GM12878 (cell line): ENCODE results near the gene NPB. TPM values are rescaled to one million over a fixed set of nuclear protein-coding genes. Genes with fewer than 3 reads are reported as not detected.

ENCODE experiments used
- EED ChIP-seq: sonication (generic); IDR thresholded peaks from 2 replicates; pipeline ENCODE4 v1.6.1; 2016; ENCODE audit warnings: antibody characterized with exemption, low read depth
- EP300 ChIP-seq, 2 experiments: fragments of 150-350 bp in 1 of 2; IDR thresholded peaks; 2 replicates each; pipeline ENCODE4 v1.6.1; 2011 to 2012; ENCODE audit warnings: low read depth in 2 of 2, low read length in 2 of 2, borderline replicate concordance in 1 of 2, improper control_type of control experiment in 1 of 2, inconsistent platforms in 1 of 2; ENCODE audit not compliant: control insufficient read depth in 1 of 2
- ETV6 ChIP-seq, 2 experiments: fragments of 450-650 bp in 1 of 2; IDR thresholded peaks in 1 of 2; conservative IDR thresholded peaks in 1 of 2; 2 replicates each; pipeline ENCODE4 v1.6.1; 2014; ENCODE audit warnings: antibody characterized with exemption in 1 of 2, borderline replicate concordance in 1 of 2, low read depth in 1 of 2, mild to moderate bottlenecking in 1 of 2, moderate library complexity in 1 of 2
- FOXK2 ChIP-seq: fragments of 450-650 bp; IDR thresholded peaks from 2 replicates; pipeline ENCODE4 v1.6.1; 2017; ENCODE audit warnings: mild to moderate bottlenecking, moderate library complexity
- HCFC1 ChIP-seq: fragments of 150-350 bp; IDR thresholded peaks from 2 replicates; pipeline ENCODE4 v1.6.1; 2014; ENCODE audit warnings: low read length
- HDGF ChIP-seq: fragments of 450-650 bp; IDR thresholded peaks from 2 replicates; pipeline ENCODE4 v1.6.1; 2016; ENCODE audit warnings: antibody characterized with exemption
- MTA3 ChIP-seq: IDR thresholded peaks from 2 replicates; pipeline ENCODE4 v1.6.1; 2012; ENCODE audit warnings: low read length, inconsistent platforms, borderline replicate concordance
- MYB ChIP-seq: fragments of 150-350 bp; IDR thresholded peaks from 2 replicates; pipeline ENCODE4 v1.6.1; 2014; ENCODE audit warnings: mild to moderate bottlenecking, low read depth, low read length, borderline replicate concordance
- NBN ChIP-seq: fragments of 450-650 bp; IDR thresholded peaks from 2 replicates; pipeline ENCODE4 v1.6.1; 2016
- NR2F1 ChIP-seq: fragments of 450-650 bp; conservative IDR thresholded peaks from 2 replicates; pipeline ENCODE4 v1.6.1; 2017; ENCODE audit warnings: mild to moderate bottlenecking
- NRF1 ChIP-seq: conservative IDR thresholded peaks from 2 replicates; pipeline ENCODE4 v1.6.1; 2011; ENCODE audit warnings: mild to moderate bottlenecking, low read depth, low read length, improper control_type of control experiment
- PML ChIP-seq: IDR thresholded peaks from 2 replicates; pipeline ENCODE4 v1.6.1; 2012; ENCODE audit warnings: low read length, inconsistent platforms
- POLR2A ChIP-seq: IDR thresholded peaks from 2 replicates; pipeline ENCODE4 v1.6.1; 2011; ENCODE audit warnings: low read depth, mild to moderate bottlenecking, low read length
- RAD21 ChIP-seq: IDR thresholded peaks from 2 replicates; pipeline ENCODE4 v1.6.1; 2011; ENCODE audit warnings: mild to moderate bottlenecking, low read depth, low read length, moderate library complexity; ENCODE audit not compliant: insufficient read depth
- RELA ChIP-seq: fragments of 450-650 bp; IDR thresholded peaks from 2 replicates; pipeline ENCODE4 v1.8.0; 2014; ENCODE audit warnings: borderline replicate concordance; ENCODE audit not compliant: partially characterized antibody
- REST ChIP-seq: IDR thresholded peaks from 2 replicates; pipeline ENCODE4 v1.6.1; 2012; ENCODE audit warnings: mild to moderate bottlenecking, low read depth, low read length
- YBX1 ChIP-seq: fragments of 450-650 bp; IDR thresholded peaks from 2 replicates; pipeline ENCODE4 v1.6.1; 2016; ENCODE audit warnings: antibody characterized with exemption
- ZBED1 ChIP-seq: IDR thresholded peaks from 2 replicates; pipeline ENCODE4 v1.6.1; 2016; ENCODE audit warnings: borderline replicate concordance
- polyA plus RNA-seq, 11 experiments: library from polyadenylated mRNA; depleted of rRNA in 4 of 11; unstranded in 6 of 11; stranded (reverse) in 5 of 11; fragments of >200 nt; fragmentation: Nextera tagmentation in 4 of 11; fragmentation: Illumina TruSeq in 1 of 11; extraction: Ambion mirVana in 4 of 11; extraction: Trizol in 1 of 11; gene quantifications; 1 replicate in 1 of 11; 2 replicates in 10 of 11; pipeline versions ENCODE4 v1.2.1 to v1.2.3, GENCODE V29; 2011 to 2016; ENCODE audit warnings: inconsistent platforms in 2 of 11, missing spikeins in 2 of 11, low read depth in 1 of 11
- total RNA-seq, 4 experiments: library from RNA; depleted of rRNA in 3 of 4; stranded (reverse); fragments of >200 nt in 3 of 4; fragmentation: Illumina TruSeq in 1 of 4; extraction: Trizol in 1 of 4; gene quantifications; 2 replicates each; pipeline versions ENCODE4 v1.2.1 to v1.2.3, GENCODE V29; 2013 to 2021
- TF ChIP-seq, protein P1 (sequence below): IDR thresholded peaks from 2 replicates; pipeline ENCODE4 v1.6.1; 2012; ENCODE audit warnings: low read depth, low read length, improper control_type of control experiment
- TF ChIP-seq, protein P2 (sequence below): IDR thresholded peaks from 2 replicates; pipeline ENCODE4 v1.6.1; 2012; ENCODE audit warnings: improper control_type of control experiment, low read depth, low read length; ENCODE audit not compliant: insufficient replicate concordance

Gene NPB
- total and polyA plus RNA-seq, 10 of the 15 experiments (the other 5 are each of a cell fraction or from before 2014, with no cell fraction given), result 0.03 to 0.40 (median 0.15) TPM; not detected in 2

DNA sequence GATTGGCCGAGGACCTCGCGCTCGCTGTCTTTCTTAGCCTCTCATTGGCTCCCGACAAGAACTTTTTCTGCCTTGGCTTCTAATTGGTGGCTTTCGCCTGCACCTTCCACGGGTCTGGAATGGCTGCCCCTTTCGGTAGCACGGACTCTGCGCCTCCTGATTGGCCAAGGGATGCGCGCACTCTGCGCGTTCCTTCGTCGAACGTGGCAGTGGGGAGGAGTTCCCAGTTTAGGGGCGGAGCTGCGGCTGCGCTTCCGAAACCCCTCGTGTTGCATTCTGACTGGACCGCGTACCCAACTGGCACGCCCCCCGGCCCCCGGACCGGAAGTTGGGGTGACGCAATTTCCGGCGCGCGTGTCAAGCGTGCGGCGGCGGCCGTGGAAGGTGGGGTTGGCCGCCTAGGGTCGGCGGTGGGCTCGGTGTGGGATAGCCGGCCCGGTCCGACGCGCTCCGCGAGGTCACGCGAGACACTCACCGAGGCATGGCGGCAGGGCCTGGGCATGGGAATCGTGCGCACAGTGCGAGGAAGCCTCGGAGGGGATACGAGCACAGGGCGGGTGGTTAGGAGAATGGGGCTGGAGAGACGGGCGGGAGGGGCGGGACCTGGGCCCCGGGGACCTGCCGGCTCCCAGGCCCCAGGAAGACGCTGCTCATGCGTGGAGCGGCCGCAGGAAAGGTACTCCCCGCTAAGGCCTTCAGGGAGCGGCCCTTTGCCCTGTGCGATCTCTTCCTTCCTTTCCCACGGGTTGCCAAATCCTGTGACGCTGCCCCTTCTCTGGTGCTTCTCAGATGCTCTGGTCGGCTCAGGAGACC lies 41.1 kb upstream of the NPB start (continued):
- no peak for TF ChIP-seq REST
- TF ChIP-seq MYB, result no peak
- TF ChIP-seq NR2F1, result peak; percentile 93
- peak; percentile 98 for TF ChIP-seq HDGF
- TF ChIP-seq MTA3, result no peak
- TF ChIP-seq EED, result peak; percentile 43; the same call in 1 of the 2 replicates
- peak; percentile 25 for TF ChIP-seq RELA
- TF ChIP-seq FOXK2, result peak; percentile 42; the same call in 1 of the 2 replicates
- peak; percentile 57 for TF ChIP-seq HCFC1
- no peak for TF ChIP-seq PML
- no peak for TF ChIP-seq ETV6 (conservative IDR thresholded peaks at IDR 0.05 in 1 of 2, IDR thresholded peaks at IDR 0.05 in 1 of 2; ENCODE audit: borderline replicate concordance in 1 of 2, low read depth in 1 of 2)
- TF ChIP-seq EP300 (IDR thresholded peaks at IDR 0.05; ENCODE audit: borderline replicate concordance in 1 of 2, control insufficient read depth in 1 of 2, low read depth in 2 of 2, low read length in 2 of 2), result 0 out of 4 replicates have a peak, but pooled peaks of 1 of the 2 experiments have one; percentile 42
- TF ChIP-seq, protein P1, sequence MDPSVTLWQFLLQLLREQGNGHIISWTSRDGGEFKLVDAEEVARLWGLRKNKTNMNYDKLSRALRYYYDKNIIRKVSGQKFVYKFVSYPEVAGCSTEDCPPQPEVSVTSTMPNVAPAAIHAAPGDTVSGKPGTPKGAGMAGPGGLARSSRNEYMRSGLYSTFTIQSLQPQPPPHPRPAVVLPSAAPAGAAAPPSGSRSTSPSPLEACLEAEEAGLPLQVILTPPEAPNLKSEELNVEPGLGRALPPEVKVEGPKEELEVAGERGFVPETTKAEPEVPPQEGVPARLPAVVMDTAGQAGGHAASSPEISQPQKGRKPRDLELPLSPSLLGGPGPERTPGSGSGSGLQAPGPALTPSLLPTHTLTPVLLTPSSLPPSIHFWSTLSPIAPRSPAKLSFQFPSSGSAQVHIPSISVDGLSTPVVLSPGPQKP, result peak; percentile 95
- TF ChIP-seq, protein P2, sequence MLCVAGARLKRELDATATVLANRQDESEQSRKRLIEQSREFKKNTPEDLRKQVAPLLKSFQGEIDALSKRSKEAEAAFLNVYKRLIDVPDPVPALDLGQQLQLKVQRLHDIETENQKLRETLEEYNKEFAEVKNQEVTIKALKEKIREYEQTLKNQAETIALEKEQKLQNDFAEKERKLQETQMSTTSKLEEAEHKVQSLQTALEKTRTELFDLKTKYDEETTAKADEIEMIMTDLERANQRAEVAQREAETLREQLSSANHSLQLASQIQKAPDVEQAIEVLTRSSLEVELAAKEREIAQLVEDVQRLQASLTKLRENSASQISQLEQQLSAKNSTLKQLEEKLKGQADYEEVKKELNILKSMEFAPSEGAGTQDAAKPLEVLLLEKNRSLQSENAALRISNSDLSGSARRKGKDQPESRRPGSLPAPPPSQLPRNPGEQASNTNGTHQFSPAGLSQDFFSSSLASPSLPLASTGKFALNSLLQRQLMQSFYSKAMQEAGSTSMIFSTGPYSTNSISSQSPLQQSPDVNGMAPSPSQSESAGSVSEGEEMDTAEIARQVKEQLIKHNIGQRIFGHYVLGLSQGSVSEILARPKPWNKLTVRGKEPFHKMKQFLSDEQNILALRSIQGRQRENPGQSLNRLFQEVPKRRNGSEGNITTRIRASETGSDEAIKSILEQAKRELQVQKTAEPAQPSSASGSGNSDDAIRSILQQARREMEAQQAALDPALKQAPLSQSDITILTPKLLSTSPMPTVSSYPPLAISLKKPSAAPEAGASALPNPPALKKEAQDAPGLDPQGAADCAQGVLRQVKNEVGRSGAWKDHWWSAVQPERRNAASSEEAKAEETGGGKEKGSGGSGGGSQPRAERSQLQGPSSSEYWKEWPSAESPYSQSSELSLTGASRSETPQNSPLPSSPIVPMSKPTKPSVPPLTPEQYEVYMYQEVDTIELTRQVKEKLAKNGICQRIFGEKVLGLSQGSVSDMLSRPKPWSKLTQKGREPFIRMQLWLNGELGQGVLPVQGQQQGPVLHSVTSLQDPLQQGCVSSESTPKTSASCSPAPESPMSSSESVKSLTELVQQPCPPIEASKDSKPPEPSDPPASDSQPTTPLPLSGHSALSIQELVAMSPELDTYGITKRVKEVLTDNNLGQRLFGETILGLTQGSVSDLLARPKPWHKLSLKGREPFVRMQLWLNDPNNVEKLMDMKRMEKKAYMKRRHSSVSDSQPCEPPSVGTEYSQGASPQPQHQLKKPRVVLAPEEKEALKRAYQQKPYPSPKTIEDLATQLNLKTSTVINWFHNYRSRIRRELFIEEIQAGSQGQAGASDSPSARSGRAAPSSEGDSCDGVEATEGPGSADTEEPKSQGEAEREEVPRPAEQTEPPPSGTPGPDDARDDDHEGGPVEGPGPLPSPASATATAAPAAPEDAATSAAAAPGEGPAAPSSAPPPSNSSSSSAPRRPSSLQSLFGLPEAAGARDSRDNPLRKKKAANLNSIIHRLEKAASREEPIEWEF, result no peak
- 0 out of 2 replicates have a peak, but pooled peaks have one; percentile 25 for TF ChIP-seq ZBED1
- peak; percentile 40; the same call in 1 of the 2 replicates for TF ChIP-seq NBN
- peak; percentile 96 for TF ChIP-seq POLR2A
- TF ChIP-seq NRF1, result peak; percentile 71
- TF ChIP-seq YBX1, result no peak
- no peak for TF ChIP-seq RAD21
